ENCODE measurements around the gene C7orf57.

DNA sequence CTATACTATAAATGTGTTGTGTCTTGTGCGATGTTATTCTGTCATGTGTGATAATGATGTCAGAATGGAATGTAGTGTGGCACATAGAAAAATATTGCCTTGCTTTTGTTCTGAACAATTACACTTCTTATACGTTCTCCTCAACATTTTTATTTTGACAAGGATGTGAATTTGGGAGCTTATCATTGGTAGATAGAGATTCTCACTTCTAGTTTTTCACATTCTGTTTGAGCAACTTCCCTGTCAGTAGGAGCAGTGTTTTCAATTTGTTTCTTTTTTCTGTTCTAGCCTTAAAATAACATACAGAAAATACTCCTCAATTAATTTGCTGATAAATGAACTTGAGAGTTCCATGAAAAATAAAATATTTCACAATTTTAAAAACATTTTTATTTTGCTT, 24.0 kb upstream of the C7orf57 start:
- TF ChIP-seq POLR2A (IDR thresholded peaks at IDR 0.05; ENCODE audit: low read depth, low read length) (no peak), POLR2AphosphoS5 (IDR thresholded peaks at IDR 0.05; ENCODE audit: low read depth, low read length) (no peak)

Measured in GM12891 (cell line).